NCI-H345 (cell line): ENCODE data around the gene C6orf52.
A peak's percentile ranks its signal among the peaks of the same experiment; 100 is the strongest.
"Not testable (repeated sequence)": the region's sequence is repeated elsewhere in the genome, so short reads cannot be mapped to it uniquely, and the experiment has no call there.

Experiments
- DNase-seq: peaks from one replicate; lab custom pipeline; 2025; lab: John Stamatoyannopoulos, UW

The C6orf52 gene

GRCh38 chr6:10695086-10695657 lies 756 bp upstream of the C6orf52 start:
- no peak for DNase-seq

DNA sequence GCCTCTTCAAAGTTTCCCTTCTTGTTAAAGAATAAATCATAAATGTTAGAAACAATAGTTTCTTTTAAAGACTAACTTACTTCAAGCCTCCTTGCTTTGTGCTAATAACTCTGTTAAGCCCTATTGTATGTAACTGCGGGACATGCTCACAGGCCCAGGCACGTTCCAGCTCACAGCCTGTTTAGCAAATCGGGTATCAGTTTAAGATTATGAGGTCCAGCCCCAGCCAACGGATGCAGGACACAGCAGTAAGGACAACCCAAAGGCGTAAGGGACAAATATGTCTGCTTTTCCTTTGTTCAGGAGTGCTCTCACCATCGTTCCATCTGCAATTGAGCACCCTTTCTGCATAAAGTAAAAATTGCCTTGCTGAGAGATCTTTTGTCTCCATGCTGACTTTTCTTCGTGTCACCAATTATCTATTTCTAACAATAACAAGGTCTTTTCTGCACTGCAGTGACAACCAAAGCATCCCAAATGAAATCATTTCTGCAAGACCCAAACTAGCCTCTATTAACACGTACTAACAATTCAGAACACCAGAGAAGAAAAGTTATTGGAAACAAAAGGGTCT lies 1.4 kb downstream of the C6orf52 start:
- no peak for DNase-seq

DNA sequence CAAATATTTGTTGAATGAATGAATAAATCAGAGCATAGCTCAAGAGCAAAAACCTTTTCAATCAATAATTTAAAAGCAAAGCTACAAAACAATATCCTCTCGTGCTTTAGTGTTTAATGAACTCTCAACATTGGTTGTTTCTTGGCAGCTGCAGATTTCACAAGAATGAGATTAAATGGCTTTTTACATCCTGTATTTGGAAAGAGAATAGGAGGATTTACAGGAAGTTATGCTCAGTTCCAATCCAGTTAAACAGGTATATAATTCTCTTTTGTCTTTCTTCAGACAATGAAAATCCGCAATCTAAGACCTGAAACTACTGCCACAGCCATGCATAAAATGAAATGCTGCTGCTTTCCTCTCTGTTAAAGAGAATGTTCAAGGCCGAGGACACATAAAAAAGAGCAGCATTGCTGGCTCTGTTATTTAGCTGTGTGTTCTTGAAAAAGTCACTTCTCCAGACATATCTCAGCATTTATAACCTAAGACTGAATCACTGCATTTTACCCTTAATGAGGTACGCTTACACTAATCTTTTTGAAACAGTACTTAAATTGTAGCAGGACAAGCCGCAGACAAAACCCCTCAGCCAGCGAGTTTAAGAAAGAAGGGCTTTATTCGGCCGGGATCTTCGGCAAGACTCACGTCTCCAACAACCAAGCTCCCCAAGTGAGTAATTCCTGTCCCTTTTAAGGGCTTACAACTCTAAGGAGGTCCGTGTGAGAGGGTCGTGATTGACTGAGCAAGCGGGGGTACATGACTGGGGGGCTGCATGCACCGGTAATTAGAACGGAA lies 3.6 kb downstream of the C6orf52 start:
- DNase-seq = peak; percentile 56

- no peak for DNase-seq
Observed at GRCh38 chr6:10687582-10687981, 6.8 kb downstream of the C6orf52 start.

GRCh38 chr6:10686901-10687300 lies 7.5 kb downstream of the C6orf52 start:
- DNase-seq = no peak

DNA sequence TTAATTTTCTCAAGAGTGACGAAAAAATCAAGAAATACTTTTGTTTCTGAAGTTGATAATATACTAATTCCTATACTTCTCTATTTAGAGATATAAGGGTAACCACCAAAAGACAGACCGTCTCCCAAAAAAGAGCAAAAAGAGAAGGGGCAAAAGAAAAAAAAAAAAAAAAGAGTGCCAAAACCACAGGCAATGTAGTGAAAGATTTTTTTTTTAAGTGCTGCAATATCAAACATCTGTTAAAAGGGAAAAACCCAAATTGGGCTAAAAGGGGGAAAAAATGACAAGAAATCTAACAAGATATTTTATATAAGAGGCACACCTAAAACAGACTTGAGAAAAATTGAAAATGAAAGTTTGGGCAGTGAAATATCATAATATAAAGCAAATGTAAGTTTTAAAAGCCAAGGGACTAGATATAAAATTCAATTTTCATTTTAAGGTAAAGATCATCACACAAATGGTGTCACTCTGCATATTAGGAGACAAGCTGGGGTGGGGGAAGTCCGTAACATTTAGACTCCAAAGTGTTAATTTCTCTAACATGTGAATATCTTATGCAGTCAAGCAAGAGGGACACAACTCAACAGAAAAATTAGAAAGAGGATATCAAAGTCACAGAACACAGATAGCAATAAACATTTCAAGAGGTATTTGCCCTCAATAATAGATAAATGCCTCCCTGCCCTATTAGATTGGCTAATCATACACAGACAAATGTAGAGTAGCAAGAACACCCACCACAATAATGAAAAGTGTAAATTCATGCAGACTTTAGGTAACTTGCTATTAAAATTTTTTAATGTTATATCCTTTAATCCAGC lies 9.1 kb downstream of the C6orf52 start:
- no peak for DNase-seq

- DNase-seq = no peak
Observed at GRCh38 chr6:10684618-10685017, 9.8 kb downstream of the C6orf52 start.

GRCh38 chr6:10682355-10682988 lies 11.9 kb downstream of the C6orf52 start:
- no peak for DNase-seq

DNA sequence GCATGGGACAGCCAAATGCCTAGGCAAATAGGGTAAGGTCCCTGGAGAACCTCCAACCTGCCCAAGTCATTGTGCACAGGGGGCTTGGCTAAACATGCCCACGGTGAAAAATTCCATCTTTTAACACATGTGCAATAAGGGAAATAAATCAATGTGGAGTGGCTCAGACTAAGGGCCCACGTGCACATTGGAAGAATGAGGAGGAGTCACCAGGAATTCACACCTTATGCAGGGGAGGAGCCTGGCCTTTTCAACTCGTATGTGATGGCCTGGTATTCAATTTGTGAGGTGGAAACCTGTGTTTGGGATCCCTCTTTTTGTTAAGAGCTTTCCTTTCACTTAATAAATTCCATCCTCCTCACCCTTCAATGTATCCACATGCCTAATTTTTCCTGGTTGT lies 12.6 kb downstream of the C6orf52 start:
- DNase-seq = no peak

GRCh38 chr6:10678456-10678855 lies 16.0 kb downstream of the C6orf52 start:
- DNase-seq = no peak

GRCh38 chr6:10676403-10676802 lies 18.0 kb downstream of the C6orf52 start:
- DNase-seq = no peak

GRCh38 chr6:10668126-10668917 lies 26.1 kb downstream of the C6orf52 start:
- DNase-seq = no peak

- not testable (repeated sequence) for DNase-seq
Observed at GRCh38 chr6:10665595-10665994, 28.8 kb downstream of the C6orf52 start.

GRCh38 chr6:10662742-10663141 lies 31.7 kb downstream of the C6orf52 start:
- no peak for DNase-seq

- no peak for DNase-seq
Observed at GRCh38 chr6:10662207-10662606, 32.2 kb downstream of the C6orf52 start.

GRCh38 chr6:10660431-10661191 lies 33.8 kb downstream of the C6orf52 start:
- DNase-seq = not testable (repeated sequence)

GRCh38 chr6:10659699-10660348 lies 34.6 kb downstream of the C6orf52 start:
- DNase-seq = peak; percentile 12

- peak; percentile 2 for DNase-seq
Observed at GRCh38 chr6:10658910-10659698, 35.3 kb downstream of the C6orf52 start.

DNA sequence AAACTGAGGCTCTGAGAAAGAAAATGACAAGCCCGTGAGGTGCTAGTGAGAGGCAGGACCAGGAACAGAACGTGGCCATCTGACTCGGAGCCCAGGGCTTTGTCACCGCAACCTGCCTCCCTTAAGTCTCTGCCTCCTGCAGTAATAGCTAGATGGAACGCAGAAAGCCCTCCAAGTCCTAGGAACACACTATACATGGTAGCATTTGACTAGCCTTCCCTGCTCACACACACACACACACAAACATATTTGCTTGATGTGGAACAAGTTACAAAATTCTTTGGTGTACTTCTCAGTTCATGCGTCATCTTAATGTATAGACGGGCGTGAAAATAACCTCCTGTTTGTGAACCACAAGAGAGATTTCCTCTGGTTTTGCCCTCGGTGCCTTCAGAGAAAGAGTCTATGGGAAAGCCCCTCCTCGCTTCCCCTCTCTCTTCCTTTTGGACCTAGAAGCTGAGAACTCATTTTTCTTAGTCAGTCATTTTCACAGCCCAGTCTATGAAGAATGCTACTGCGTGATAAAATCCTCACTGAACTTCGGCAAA lies 38.8 kb downstream of the C6orf52 start:
- no peak for DNase-seq
